ENCODE measurements around the gene ZNF536. TPM values are rescaled to one million over a fixed set of nuclear protein-coding genes. Genes with fewer than 3 reads are reported as not detected.
"Not testable (repeated sequence)": the region's sequence is repeated elsewhere in the genome, so short reads cannot be mapped to it uniquely, and the experiment has no call there.

The ZNF536 gene
- total RNA-seq, 1 donor from 2014 or later: not detected

DNA sequence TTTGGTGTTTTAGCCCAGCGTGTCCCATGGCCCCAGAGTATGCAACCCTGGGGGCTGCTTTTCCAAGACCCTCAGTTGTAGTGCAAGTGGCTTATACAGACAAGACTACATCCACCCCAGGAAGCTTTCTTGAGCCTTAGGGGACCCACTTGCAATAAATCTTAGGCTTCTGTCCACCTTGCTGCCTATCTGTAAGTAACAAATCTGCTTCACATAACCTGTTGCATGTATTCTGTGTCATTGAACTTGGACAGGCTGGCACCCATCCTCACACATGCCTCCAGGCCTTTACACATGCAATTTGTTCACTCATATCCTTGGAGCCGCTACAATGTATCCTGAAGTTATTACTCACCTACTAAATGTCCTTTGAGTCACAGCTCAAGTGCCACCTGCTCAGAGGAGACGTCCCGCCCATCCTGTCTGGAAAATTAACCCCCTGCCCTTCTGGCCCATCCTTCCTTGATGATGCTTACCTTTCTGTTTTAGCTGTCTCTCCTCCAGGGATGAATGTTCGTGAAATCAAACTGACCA is 101.2 kb downstream of the ZNF536 start:
- DNase-seq (ENCODE audit: low spot score): no peak

DNA sequence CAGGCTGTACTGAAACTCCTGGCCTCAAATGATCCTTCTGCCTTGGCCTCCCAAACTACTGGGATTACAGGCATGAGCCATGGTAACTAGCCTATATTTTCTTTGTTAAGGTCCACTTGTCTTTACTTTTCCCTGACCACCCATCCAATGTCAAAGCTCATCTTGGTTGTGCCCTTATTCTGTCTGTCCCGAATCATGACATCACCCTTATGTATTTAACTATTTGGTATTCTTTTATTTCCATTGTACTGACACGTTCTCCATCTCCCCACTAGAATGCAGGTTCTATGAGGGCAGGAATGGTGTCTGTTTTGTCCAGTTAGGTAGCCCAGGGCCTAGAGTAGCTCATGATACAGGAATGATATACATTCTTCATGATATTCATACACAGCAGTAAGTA is 104.8 kb downstream of the ZNF536 start:
- DNase-seq (ENCODE audit: low spot score): no peak

DNA sequence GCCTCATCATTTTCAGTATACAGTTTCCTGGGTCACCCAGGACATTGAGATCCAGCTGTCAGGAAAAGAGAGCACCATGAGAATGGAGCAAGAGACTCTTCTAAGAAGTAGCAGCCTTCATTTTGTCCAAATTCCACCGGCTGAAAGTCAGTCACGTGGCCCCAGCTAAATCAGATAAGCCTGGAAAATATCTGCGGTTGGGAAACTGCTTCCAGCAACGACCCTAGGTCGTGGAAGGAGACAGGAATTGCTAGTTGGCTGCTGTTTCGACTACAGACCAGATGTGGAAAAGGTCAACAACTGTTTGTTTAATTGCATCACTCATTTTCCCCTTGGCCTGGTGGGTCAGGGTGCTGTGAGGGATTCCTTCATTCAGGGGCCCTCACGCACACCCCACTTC is 107.0 kb downstream of the ZNF536 start:
- no peak for DNase-seq (ENCODE audit: low spot score)

DNA sequence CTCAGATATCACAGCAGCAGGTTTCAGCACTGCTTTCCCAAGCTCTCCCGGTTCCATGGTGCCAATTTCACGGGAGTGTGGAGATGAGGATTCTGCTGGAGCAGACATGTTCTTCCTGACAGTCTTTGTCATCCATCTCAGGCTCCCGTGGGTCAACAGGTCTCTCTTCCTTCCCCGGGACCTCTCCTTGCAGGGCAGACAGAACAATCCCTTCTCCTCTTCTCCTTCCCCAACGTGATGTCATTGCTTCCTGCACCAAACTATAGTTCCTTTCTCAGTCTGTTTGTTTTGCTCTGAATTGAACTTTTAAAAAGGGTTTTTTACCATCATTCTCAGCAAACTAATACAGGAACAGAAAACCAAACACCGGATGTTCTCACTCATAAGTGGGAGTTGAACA is 107.9 kb downstream of the ZNF536 start:
- no peak for DNase-seq (ENCODE audit: low spot score)

DNA sequence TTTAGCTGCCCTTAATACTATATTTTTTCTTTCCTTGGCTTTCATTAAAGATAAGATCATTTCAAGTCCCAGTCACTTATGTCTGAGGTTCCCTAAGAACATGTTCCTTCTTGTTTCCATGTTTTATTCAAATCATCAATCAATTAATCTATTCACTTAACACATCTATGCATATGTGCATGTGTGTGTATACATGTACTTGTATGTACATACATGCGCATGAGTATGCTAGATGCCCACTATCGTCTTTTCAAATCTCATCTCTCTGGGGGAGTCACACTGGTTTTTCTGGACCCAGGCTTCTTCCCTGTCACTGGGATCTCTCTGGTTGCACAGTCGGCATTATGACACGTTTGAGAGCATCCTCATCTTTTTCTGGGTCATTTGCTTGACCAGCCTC is 108.9 kb downstream of the ZNF536 start:
- DNase-seq (ENCODE audit: low spot score): no peak

DNA sequence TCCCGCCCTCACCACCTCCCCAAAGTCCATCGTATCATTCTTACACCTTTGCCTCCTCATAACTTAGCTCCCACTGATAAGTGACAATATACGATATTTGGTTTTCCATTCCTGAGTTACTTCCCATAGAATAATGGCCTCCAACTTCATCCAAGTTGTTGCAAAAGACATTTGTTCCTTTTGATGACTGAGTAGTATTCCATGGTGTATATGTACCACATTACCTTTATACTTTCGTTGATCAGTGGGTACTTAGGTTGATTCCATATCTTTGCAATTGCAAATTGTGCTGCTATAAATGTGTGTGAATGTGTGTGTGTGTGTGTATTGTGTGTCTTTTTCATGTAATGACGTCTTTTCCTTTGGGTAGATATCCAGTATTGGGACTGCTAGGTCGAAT is 109.6 kb downstream of the ZNF536 start:
- DNase-seq (ENCODE audit: low spot score): no peak

DNA sequence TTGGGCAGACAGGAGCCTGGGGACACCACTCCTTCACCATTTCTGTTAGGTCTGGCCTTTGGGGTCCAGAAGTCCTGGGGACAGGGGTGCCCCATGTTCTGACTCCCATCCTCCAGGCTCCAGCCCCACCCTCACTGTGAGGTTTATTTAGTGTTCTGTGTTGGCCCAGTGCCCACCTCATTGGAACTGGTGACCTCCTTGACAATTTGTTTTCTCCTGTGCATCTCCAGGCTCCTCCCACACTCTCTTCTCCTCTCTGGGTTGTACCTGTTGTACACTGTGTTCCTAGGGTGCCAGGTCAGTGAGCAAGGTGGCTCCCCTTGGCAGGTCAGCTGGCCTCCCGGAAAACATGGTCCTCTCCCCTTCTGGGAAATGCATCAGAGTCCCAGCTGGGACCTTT is 110.8 kb downstream of the ZNF536 start:
- DNase-seq (ENCODE audit: low spot score): no peak

DNA sequence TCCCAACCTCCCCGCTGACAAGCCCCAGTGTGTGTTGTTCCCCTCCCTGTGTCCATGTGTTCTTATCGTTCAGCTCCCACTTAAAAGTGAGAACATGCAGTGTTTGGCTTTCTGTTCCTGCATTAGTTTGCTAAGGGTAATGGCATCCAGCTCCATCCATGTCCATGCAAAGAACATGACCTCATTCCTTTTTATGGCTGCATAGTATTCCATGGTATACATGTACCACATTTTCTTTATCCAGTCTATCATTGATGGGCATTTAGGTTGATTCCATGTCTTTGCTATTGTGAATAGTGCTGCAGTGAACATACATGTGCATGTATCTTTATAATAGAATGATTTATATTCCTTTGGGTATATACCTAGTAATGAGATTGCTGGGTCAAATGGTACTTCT is 114.1 kb downstream of the ZNF536 start:
- not testable (repeated sequence) for DNase-seq (ENCODE audit: low spot score)

DNA sequence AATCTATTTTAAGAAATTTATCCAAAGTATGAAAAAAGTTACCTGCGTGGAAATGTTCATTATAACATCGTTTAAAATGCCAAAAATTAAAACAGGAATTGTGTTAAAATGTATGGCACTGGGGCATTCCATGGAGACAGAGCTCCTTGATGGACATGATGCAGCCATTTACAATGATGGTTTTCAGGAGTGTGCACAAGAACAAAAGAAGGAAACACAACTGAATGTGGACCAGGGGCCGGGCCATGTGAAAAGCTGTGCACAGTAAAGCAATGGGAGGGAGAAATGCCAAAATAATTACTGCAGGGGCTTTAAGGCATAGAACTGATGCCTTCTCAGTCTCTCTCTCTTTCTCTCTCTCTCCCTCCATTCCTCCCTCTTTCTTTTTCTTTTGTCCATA is 115.0 kb downstream of the ZNF536 start:
- DNase-seq (ENCODE audit: low spot score): no peak

DNA sequence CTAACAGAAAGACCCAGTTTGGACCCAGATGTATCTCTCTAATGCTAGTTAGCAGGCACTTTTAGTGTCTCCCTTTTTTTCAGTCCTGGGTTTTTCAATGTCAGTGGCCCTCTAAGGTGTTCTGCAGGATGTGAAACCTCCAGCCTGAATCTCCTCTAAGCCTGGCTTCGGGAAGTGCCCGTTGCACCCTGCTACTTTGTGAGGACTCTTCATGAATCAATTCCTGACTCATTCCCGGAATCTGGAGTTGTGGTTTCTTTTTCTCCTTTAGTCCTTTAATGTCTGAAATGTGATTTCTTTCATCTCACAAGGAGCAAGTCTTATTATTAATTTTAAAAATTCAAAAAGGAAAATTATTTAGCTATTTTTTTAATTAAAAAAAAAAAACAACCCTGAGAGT is 116.0 kb downstream of the ZNF536 start:
- DNase-seq (ENCODE audit: low spot score): no peak

DNA sequence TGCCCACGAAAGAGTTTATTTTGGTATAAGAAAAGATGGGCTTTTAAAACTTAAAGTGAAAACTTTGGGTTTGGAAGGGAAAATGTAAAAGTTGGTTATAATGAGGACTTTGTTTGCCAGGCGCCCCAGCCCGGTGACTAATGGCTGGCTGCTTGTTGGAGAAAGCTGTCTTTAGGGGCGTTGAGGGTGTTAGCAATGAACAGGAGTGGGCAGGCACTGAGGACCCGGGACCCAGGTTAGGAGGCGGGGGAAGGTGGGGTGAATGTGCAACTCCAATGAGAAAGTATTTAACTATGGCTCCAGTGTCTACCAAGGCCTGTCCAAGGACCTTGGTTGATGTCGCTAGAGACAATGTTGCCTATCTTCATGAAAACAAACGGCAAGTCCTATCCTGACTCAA is 118.6 kb downstream of the ZNF536 start:
- DNase-seq (ENCODE audit: low spot score): no peak

DNA sequence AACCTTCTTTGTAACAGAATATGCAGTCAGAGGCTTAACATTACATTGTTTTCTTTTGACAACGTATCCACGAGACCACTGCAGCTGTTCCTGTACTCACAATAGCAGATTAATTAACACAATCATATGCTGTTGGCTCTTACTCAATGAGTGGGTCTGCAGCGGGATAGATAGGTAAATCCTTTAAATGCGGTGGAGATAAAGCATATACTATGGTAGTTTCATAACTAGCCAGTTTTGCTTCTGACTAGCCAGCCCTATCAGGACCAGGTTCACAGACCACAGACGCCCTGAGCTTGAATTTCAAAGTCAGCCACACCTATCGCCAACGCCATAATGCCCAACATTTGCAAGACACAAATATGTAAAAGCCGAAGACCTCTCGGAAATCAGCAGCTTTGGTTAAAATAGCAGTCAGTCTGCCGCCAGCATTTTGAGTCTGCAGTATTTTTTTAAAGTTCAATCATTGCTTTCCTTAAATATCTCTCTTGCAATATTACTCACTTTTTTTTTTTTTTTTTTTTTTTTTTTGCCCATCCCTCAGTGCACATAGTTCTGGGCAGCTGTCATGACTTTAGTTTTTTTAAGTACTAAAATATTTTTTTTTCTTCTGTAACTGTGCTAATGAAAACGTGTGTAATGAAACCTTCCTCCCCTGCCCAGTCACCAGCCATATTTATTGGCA is 120.5 kb downstream of the ZNF536 start:
- no peak for DNase-seq (ENCODE audit: low spot score)

DNA sequence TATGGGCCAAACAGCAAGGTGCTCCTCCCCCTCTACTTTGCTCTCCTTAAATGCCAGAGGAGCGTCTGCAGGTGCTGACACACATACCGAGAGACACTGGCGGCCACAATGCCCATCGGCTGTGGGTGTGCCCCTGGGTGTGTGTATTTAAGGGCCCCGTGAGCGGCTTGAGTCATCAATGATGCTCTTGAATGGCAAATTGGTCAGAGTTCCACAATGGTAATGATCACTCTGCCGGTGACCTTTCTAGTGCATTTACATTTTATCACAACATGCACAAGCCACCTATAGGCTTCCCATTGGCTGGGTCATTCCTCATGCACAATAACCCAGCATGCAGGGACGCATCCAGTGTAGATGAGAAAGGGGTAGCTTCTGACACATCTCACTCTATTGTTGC is 124.8 kb downstream of the ZNF536 start:
- no peak for DNase-seq (ENCODE audit: low spot score)

DNA sequence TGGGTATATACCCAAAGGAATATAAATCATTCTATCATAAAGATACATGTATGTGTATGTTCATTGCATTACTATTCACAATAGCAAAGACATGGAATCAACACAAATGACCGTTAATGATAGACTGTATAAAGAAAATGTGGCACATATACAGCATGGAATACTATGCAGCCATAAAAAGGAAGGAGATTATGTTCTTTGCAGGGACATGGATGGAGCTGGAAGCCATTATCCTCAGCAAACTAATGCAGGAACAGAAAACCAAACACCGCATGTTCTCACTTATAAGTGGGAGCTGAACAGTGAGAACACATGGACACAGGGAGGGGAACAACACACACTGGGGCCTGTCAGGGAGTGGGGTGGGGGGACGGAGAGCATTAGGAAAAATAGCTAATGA is 125.9 kb downstream of the ZNF536 start:
- not testable (repeated sequence) for DNase-seq (ENCODE audit: low spot score)

DNA sequence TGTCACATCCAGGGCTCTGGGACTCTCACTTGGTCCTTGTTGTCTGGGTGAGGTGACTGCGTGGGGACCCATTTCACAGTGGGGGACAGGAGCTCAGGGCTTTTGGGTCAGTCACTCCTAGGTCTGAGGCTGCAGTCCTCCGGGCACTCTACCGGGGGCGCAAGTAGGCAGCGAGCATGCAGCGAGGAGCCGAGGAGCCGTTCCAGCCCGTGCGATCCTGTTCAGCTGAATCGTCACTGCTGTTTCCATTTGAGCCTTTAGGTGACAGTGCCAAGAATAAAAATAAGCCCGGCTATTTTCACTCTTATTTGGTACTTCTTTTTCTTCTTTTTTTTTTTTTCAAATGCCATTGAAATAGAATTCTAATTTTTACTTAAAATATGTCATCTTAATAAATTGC is 126.5 kb downstream of the ZNF536 start:
- DNase-seq (ENCODE audit: low spot score): no peak

DNA sequence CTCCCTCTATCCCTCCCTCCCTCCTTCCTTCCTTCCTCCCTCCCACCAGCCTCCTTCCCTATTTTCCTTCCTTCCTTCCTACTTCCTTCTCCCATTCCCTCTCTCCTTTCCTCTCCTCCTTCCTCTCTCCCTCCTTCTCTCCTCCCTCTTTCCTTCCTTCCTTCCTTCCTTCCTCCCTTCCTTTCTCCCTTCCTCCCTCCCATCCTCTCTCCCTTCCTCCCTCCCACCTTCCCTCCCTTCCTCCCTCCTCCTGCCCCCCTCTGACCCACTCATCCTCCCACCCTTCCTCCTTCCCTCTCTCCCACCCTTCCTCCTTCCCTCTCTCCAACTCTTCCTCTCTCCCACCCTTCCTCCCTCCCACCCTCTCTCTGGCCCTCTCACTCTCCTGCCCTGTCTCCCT is 132.1 kb downstream of the ZNF536 start:
- DNase-seq (ENCODE audit: low spot score): no peak

DNA sequence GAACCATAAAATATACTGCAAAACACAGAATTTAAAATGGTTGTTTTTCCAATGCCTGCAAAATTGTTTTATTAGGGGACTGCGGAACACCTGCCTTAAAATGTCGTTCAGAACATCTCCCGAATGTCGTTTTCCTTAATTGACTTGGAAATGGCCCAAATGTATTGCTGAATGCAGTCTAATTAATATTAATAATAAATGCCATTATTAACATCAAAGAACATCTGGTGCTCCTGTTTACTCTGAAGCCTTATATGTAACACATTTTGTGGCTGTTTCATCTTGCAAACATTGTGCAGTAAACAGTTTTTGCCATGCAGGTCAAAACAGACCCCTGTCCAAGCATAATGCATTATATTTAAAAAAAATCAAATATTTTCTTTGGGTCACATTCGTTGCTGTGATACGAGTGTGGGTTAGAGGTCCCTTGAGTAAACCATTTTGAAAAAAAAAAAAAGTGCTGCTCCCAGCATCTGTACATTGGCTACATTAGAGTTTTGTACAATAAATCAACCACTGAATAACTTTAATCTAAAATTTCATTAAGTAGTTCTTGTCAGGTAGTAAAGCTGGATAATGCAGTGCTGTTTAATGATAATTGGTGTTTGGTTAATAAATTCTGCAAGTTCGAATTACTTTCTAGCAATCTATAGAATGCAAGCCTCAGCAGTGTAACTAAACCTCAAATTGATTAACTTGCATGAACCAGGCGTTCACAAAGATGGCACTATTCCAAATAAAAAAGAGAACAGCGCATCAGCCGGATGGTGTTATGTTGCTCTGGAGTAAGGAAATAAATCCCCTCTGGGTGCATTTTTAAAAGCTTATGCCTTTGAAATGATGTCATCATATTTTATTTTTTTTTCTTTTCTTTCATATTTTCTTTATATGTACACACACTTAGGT is 140.2 kb downstream of the ZNF536 start:
- DNase-seq (ENCODE audit: low spot score): no peak

DNA sequence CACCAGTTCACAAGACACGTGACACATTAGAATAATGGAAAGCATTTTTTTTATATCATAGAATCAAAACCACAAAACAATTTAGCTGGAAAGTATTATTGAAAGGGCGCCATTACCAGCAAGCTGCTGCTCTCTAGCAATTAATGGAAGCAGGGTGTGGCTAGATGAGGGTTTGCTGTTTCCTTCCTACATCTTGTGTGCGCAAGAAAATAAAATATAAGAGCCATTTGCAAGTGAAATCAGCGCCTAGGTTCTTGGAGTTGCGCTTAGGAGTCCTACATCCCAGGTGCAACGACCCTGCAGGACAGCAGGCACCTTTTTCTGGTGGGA is 140.9 kb downstream of the ZNF536 start:
- no peak for DNase-seq (ENCODE audit: low spot score)

DNA sequence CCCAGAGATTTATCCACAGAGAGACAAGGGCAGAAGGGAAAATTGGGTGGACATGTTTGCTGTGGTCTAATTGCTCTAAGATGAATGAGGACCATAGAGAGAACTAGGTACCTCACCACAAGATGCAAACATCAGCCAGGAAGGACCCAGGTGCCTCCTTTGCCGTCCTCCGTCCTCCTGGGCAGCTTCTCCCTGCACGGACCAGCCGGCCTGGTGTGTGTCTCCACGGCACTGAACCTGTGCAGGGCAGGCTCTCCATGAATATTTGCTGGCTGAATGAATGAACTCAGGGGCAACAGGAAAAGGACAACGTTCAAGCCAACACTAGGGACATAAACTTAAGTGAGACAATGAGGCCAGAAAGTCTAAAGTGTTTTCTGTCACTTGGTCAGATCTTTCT is 143.9 kb downstream of the ZNF536 start:
- DNase-seq (ENCODE audit: low spot score): no peak

DNA sequence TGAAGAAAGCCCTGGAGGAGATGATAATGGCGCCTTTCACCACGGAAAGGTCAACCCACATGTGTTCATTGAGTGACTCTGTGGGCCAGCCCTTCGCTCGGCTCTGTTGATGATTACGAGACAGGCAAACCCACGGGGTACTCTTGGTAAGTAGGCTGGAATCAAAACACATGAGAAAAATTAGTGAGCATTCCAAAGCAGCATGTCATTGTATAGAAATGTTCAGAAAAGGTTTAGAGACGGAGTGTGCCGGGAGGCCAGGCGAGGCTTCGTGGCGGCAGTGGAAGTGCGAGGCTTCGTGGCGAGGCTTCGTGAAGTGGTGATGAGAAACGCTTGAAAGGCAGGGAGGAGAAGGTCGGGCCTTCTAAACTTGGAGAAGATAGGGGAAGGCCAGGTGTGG is 144.3 kb downstream of the ZNF536 start:
- DNase-seq (ENCODE audit: low spot score): no peak

DNA sequence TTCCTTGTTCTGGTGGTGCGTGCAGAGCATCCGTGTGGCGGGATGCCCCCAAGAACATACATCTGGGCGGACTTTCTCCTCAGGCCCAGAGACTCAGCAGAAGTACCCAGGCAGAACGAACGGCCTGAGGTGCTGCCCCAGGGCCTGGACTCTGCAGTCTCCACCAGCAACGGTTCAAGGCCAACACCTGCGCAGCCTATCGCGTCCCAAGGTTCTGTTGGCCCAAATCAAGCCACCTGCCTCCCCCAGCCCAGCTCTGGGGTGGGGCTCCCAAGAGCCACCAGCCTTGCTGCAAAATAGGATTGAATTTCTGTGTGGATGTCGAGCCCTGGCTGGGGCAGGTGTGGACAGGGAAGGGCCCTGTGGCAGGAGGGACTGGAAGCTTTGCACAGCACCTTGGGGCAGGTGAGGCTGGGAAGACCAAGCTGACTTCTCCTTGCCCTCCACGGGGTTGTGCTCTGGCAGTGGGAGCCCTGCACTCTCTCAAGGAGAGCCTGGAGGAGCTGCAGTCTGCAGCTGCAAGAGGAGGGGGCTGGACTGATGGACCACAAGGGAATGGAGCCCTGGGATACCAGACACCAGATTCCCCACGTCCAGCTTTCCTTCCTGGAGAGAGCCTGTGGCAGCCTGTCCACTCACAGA is 146.9 kb downstream of the ZNF536 start:
- no peak for DNase-seq (ENCODE audit: low spot score)

DNA sequence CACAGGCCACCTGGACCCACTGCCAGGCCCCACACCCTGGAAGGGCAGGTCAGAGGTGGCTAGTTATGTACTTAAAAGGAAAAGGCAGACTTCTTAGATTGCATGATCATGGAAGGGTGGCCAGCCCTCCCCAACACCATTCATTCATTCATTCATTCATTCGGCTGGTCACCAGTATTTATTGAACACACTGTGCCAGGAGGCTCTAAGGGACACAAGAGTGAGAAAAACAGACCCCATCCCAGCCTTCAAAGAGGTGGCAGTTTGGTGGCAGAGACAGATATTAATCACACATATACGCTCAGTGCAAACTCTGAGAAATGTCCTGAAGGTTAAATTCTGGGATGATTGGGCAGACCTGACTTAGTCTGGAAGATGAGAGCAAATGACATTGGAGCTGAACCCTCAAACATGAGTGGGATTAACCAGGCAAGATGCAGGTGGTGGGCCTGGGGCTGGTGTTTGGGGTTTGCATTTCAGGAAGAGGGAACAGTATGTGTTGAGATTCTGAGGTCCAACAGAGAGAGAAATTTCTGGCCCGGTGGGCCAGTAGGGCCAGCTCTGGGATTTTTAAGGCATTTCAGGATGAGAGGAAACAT is 147.5 kb downstream of the ZNF536 start:
- no peak for DNase-seq (ENCODE audit: low spot score)
